HepG2 (cell line): ENCODE results near the gene MACROD2. TPM values are rescaled to one million over a fixed set of nuclear protein-coding genes. Genes with fewer than 3 reads are reported as not detected.

Source experiments
- ATAC-seq: fragments of 200-7000 bp; cut with Tn5 transposase; 3 replicates; pipeline ENCODE4 v1.9.1; 2020; ENCODE audit warnings: mild to moderate bottlenecking, moderate library complexity
- BruUV-seq: library from RNA; stranded (reverse); fragments of 400-500 nt; replicated peaks from 2 replicates; lab custom pipeline; 2021; lab: Mats Ljungman, UMichigan
- CTCF ChIA-PET: fragments of 300-600 bp; formaldehyde crosslinking; extraction: SDS; loops from one replicate; lab custom pipeline; 2021; ENCODE audit warnings: low total read pairs, inconsistent platforms, low intra/inter-chr PET ratio; lab: Yijun Ruan, JAX
- POLR2A ChIA-PET: fragments of 350-600 bp; sonication (Branson Sonifier 250); formaldehyde crosslinking; loops from one replicate; lab custom pipeline; 2020; ENCODE audit warnings: antibody characterized with exemption, inconsistent platforms; lab: Yijun Ruan, JAX
- DNase-seq: peaks from one replicate; pipeline ENCODE4 v3.0.0-alpha.2; 2015; ENCODE audit warnings: low spot score
- FAIRE-seq: peaks from 3 replicates; lab custom pipeline; 2011; peaks lifted over from hg19 to GRCh38; lab: Jason Lieb, UNC
- H2AFZ ChIP-seq: one replicate; pipeline ENCODE4 v1.6.1; 2011; ENCODE audit warnings: low read length, inconsistent platforms
- H3K27ac ChIP-seq: fragments of 300-600 bp; 3 replicates; pipeline ENCODE4 v1.8.0; 2011; ENCODE audit warnings: mixed run types, mild to moderate bottlenecking, mixed read lengths, low read length, inconsistent platforms; ENCODE audit not compliant: insufficient read depth; ENCODE audit errors: extremely low read length
- H3K27me3 ChIP-seq, 2 experiments: fragments of 200-600 bp in 1 of 2; 2 replicates in 1 of 2; 3 replicates in 1 of 2; pipeline versions ENCODE4 v1.6.0 to v1.8.0; 2011; ENCODE audit warnings: low read length in 2 of 2, mild to moderate bottlenecking in 2 of 2, moderate library complexity in 2 of 2, inconsistent platforms in 1 of 2; ENCODE audit not compliant: insufficient read depth in 2 of 2, control insufficient read depth in 1 of 2
- H3K36me3 ChIP-seq, 2 experiments: fragments of 200-600 bp in 1 of 2; replicated peaks in 1 of 2; 2 replicates in 1 of 2; 3 replicates in 1 of 2; pipeline versions ENCODE4 v1.5.1 to v1.8.0; 2011; ENCODE audit warnings: low read length in 2 of 2, inconsistent platforms in 1 of 2; ENCODE audit not compliant: insufficient read depth in 2 of 2, control insufficient read depth in 1 of 2
- H3K4me1 ChIP-seq: 2 replicates; pipeline ENCODE4 v1.5.1; 2012; ENCODE audit warnings: low read length, inconsistent platforms; ENCODE audit not compliant: insufficient read depth
- H3K4me2 ChIP-seq: 2 replicates; pipeline ENCODE4 v1.6.0; 2011; ENCODE audit warnings: low read depth, low read length, inconsistent platforms
- H3K4me3 ChIP-seq, 3 experiments: fragments of 200-600 bp in 1 of 3; sonication (generic), shearing (Covaris generic) in 1 of 3; replicated peaks in 1 of 3; 2 replicates each; pipeline ENCODE4 v1.5.1; 2011 to 2016; ENCODE audit warnings: low read length in 3 of 3, inconsistent platforms in 2 of 3, low read depth in 2 of 3, mild to moderate bottlenecking in 2 of 3, control low read depth in 1 of 3, mixed read lengths in 1 of 3; ENCODE audit not compliant: insufficient read depth in 1 of 3
- H3K79me2 ChIP-seq: one replicate; pipeline ENCODE4 v1.6.1; 2011; ENCODE audit warnings: low read length, inconsistent platforms; ENCODE audit not compliant: insufficient read depth
- H3K9ac ChIP-seq: 2 replicates; pipeline ENCODE4 v1.6.0; 2011; ENCODE audit warnings: mild to moderate bottlenecking, low read depth, low read length, inconsistent platforms; ENCODE audit not compliant: insufficient read depth
- H3K9me3 ChIP-seq: 2 replicates; pipeline ENCODE4 v1.5.1; 2012; ENCODE audit warnings: mild to moderate bottlenecking, low read length
- H4K20me1 ChIP-seq: 2 replicates; pipeline ENCODE4 v1.6.0; 2011; ENCODE audit warnings: inconsistent platforms, mild to moderate bottlenecking, low read length, moderate library complexity; ENCODE audit not compliant: insufficient read depth
- GPN1 ChIP-seq: sonication (generic); formaldehyde crosslinking; IDR thresholded peaks from 2 replicates; pipeline ENCODE4 v1.5.1; 2020; ENCODE audit warnings: missing genetic modification reagents, borderline replicate concordance
- HOXD1 ChIP-seq: sonication (generic); formaldehyde crosslinking; IDR thresholded peaks from 2 replicates; pipeline ENCODE4 v1.5.0; 2020; ENCODE audit warnings: missing genetic modification reagents
- KDM6A ChIP-seq: IDR thresholded peaks from 2 replicates; pipeline ENCODE4 v1.6.1; 2016; ENCODE audit warnings: low read depth
- SP1 ChIP-seq, 2 experiments: fragments of 450-650 bp in 1 of 2; sonication (generic) in 1 of 2; formaldehyde crosslinking in 1 of 2; IDR thresholded peaks; 2 replicates each; pipeline versions ENCODE4 v1.4.0 to v1.6.1; 2016 to 2020; ENCODE audit warnings: missing genetic modification reagents in 1 of 2
- ZNF496 ChIP-seq: sonication (generic); formaldehyde crosslinking; IDR thresholded peaks from 2 replicates; pipeline ENCODE4 v1.8.1; 2023; ENCODE audit warnings: mild to moderate bottlenecking, moderate library complexity, missing genetic modification reagents; ENCODE audit not compliant: insufficient replicate concordance
- ZNF816 ChIP-seq: sonication (generic); formaldehyde crosslinking; IDR thresholded peaks from 2 replicates; pipeline ENCODE4 v1.8.0; 2022; ENCODE audit warnings: missing genetic modification reagents, mild to moderate bottlenecking, borderline replicate concordance
- WGBS: methylation state at CpG from one replicate; pipeline ENCODE4 v1.1.6; 2017; ENCODE audit warnings: low lambda C conversion rate; 5-methylcytosine and 5-hydroxymethylcytosine counted together
- in situ Hi-C: cut with HindIII; loops from 2 replicates; pipeline ENCODE4 v1.10.0; 2017; ENCODE audit warnings: low pct_unique_long_range_greater_than_20kb; ENCODE audit not compliant: extremely low pct_ligation_motif_present
- intact Hi-C: fragments of 100-400 bp; cut with micrococcal nuclease; formaldehyde crosslinking; loops from one replicate; pipeline ENCODE4 v1.10.0; 2022; ENCODE audit not compliant: unreplicated experiment
- polyA plus RNA-seq, 8 experiments: library from polyadenylated mRNA; depleted of rRNA in 3 of 8; stranded (reverse) in 7 of 8; unstranded in 1 of 8; fragments of >200 nt; fragmentation: Illumina TruSeq in 4 of 8; extraction: Trizol in 4 of 8; gene quantifications; 2 replicates each; pipeline versions ENCODE4 v1.2.1 to v1.2.3, GENCODE V29; 2011 to 2016; ENCODE audit warnings: low read depth in 4 of 8, missing spikeins in 1 of 8, mixed read lengths in 1 of 8; ENCODE audit not compliant: insufficient read depth in 1 of 8
- total RNA-seq, 5 experiments: library from RNA; depleted of rRNA; stranded (reverse); fragments of >200 nt; fragmentation: Illumina TruSeq; extraction: Trizol; gene quantifications; 2 replicates each; pipeline ENCODE4 v1.2.3, GENCODE V29; 2016; ENCODE audit warnings: low read depth in 1 of 5
- TF ChIP-seq, protein P1 (sequence below): sonication (generic); formaldehyde crosslinking; IDR thresholded peaks from 2 replicates; pipeline ENCODE4 v1.5.1; 2020; ENCODE audit warnings: mild to moderate bottlenecking, missing genetic modification reagents
- TF ChIP-seq, protein P2 (sequence below): sonication (generic); formaldehyde crosslinking; IDR thresholded peaks from 2 replicates; pipeline ENCODE4 v1.4.0; 2020; ENCODE audit warnings: mild to moderate bottlenecking, missing genetic modification reagents
- TF ChIP-seq, protein P3 (sequence below): sonication (generic); formaldehyde crosslinking; conservative IDR thresholded peaks from 2 replicates; pipeline ENCODE4 v1.4.0; 2020; ENCODE audit warnings: missing genetic modification reagents

The MACROD2 gene
- total and polyA plus RNA-seq, 2 of the 13 experiments (the other 11 are each of a cell fraction or from before 2014, with no cell fraction given) = 0.13 to 0.51 TPM

DNA sequence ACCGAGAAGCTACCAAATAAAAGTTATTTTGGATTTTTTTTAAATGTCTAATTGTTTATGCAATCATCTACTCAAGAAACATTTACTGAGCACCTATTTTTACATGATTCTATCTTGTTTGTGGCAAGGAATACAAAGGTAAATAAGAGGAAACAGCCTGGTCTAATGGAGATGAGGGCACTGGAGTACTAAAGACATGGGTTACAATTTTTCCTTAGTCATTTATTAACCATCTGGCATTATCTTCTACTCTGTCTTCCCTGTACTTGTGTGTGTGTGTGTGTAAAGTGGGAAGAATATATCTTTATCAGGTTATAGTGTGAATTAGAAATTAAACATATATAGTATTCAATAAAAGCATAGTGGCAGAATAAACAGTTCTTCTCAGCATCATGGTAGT, 797.6 kb downstream of the MACROD2 start:
- H3K79me2 ChIP-seq = no peaks in the 10 kb centered on the region
- no peaks in the 10 kb centered on the region for H3K36me3 ChIP-seq
- H3K27ac ChIP-seq = no peak overlapping the region
- no peak overlapping the region for H3K4me2 ChIP-seq
- no peak for TF ChIP-seq KDM6A
- no peak for TF ChIP-seq ZNF496 (CRISPR knock-in tag)
- TF ChIP-seq, protein P1, sequence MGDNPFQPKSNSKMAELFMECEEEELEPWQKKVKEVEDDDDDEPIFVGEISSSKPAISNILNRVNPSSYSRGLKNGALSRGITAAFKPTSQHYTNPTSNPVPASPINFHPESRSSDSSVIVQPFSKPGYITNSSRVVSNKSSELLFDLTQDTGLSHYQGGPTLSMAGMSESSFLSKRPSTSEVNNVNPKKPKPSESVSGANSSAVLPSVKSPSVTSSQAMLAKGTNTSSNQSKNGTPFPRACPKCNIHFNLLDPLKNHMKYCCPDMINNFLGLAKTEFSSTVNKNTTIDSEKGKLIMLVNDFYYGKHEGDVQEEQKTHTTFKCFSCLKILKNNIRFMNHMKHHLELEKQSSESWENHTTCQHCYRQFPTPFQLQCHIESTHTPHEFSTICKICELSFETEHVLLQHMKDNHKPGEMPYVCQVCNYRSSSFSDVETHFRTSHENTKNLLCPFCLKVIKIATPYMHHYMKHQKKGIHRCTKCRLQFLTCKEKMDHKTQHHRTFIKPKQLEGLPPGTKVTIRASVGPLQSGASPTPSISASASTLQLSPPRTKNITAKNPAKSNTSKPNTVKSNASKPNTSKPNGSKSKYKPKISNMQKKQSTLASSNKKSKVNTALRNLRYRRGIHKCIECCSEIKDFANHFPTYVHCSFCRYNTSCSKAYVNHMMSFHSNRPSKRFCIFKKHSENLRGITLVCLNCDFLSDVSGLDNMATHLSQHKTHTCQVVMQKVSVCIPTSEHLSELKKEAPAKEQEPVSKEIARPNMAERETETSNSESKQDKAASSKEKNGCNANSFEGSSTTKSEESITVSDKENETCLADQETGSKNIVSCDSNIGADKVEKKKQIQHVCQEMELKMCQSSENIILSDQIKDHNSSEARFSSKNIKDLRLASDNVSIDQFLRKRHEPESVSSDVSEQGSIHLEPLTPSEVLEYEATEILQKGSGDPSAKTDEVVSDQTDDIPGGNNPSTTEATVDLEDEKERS (CRISPR knock-in tag) = no peak
- TF ChIP-seq, protein P2, sequence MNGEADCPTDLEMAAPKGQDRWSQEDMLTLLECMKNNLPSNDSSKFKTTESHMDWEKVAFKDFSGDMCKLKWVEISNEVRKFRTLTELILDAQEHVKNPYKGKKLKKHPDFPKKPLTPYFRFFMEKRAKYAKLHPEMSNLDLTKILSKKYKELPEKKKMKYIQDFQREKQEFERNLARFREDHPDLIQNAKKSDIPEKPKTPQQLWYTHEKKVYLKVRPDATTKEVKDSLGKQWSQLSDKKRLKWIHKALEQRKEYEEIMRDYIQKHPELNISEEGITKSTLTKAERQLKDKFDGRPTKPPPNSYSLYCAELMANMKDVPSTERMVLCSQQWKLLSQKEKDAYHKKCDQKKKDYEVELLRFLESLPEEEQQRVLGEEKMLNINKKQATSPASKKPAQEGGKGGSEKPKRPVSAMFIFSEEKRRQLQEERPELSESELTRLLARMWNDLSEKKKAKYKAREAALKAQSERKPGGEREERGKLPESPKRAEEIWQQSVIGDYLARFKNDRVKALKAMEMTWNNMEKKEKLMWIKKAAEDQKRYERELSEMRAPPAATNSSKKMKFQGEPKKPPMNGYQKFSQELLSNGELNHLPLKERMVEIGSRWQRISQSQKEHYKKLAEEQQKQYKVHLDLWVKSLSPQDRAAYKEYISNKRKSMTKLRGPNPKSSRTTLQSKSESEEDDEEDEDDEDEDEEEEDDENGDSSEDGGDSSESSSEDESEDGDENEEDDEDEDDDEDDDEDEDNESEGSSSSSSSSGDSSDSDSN = no peak
- no peak for TF ChIP-seq ZNF816
- TF ChIP-seq, protein P3, sequence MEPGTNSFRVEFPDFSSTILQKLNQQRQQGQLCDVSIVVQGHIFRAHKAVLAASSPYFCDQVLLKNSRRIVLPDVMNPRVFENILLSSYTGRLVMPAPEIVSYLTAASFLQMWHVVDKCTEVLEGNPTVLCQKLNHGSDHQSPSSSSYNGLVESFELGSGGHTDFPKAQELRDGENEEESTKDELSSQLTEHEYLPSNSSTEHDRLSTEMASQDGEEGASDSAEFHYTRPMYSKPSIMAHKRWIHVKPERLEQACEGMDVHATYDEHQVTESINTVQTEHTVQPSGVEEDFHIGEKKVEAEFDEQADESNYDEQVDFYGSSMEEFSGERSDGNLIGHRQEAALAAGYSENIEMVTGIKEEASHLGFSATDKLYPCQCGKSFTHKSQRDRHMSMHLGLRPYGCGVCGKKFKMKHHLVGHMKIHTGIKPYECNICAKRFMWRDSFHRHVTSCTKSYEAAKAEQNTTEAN = no peak
- no peak for TF ChIP-seq HOXD1 (CRISPR knock-in tag)
- no peak for TF ChIP-seq SP1 (IDR thresholded peaks at IDR 0.05)
- no peak for TF ChIP-seq SP1 (CRISPR knock-in tag; IDR thresholded peaks at IDR 0.05)
- no peak for TF ChIP-seq GPN1 (CRISPR knock-in tag)
- ATAC-seq = no peak
- intact Hi-C loops (no loop called here), in situ Hi-C loops (no loop called here)
- 12% methylated on average over 1 of the region's 1 CpG for WGBS
- no peak overlapping the region for H3K4me3 ChIP-seq
- H3K27me3 ChIP-seq = no peaks in the 10 kb centered on the region
- H3K9ac ChIP-seq = no peak overlapping the region
- no peak overlapping the region for H2AFZ ChIP-seq
- no peaks in the 10 kb centered on the region for H3K4me1 ChIP-seq
- BruUV-seq = no TSS peak
- CTCF ChIA-PET = no interaction called here
- DNase-seq = no peak
- no peaks in the 10 kb centered on the region for H4K20me1 ChIP-seq
- H3K9me3 ChIP-seq = no peaks in the 10 kb centered on the region
- no peak for FAIRE-seq
- POLR2A ChIA-PET = no interaction called here
